Loucy (cell line): Measurements from ENCODE around the gene CAMKV.

Experiments used
- CTCF ChIP-seq: fragments of 200-600 bp; sonication (generic); conservative IDR thresholded peaks from 2 replicates; pipeline ENCODE4 v1.5.1; 2014; ENCODE audit warnings: mild to moderate bottlenecking, antibody characterized with exemption, low read length
- EZH2phosphoT487 ChIP-seq: fragments of 200-600 bp; IDR thresholded peaks from 2 replicates; pipeline ENCODE4 v1.6.1; 2018; ENCODE audit warnings: antibody characterized with exemption, mild to moderate bottlenecking, moderate library complexity, borderline replicate concordance

- TF ChIP-seq CTCF (no peak), EZH2phosphoT487 (no peak)
These were observed 4.4 kb downstream of the CAMKV start for GRCh38 chr3:49865198-49865784.
